Neural cell (in vitro differentiated cells): Measurements from ENCODE around the gene PUM2.

Experiments
- CTCF ChIP-seq: fragments of 450-650 bp; IDR thresholded peaks from 2 replicates; pipeline ENCODE4 v1.5.1; 2014; ENCODE audit warnings: antibody characterized with exemption, mild to moderate bottlenecking, moderate library complexity; ENCODE audit not compliant: poor library complexity, severe bottlenecking
- EP300 ChIP-seq: fragments of 450-650 bp; conservative IDR thresholded peaks from 2 replicates; pipeline ENCODE4 v1.6.1; 2014; ENCODE audit warnings: antibody characterized with exemption, mild to moderate bottlenecking, moderate library complexity; ENCODE audit not compliant: poor library complexity, severe bottlenecking
- EZH2 ChIP-seq: fragments of 200-600, 300-800 bp; shearing (Covaris generic), sonication (generic); IDR thresholded peaks from 2 replicates; pipeline ENCODE4 v1.6.1; 2014; ENCODE audit warnings: antibody characterized with exemption, low read length, borderline replicate concordance, mild to moderate bottlenecking; ENCODE audit not compliant: insufficient read depth, poor library complexity, severe bottlenecking
- MXI1 ChIP-seq: fragments of 450-650 bp; conservative IDR thresholded peaks from 2 replicates; pipeline ENCODE4 v1.6.1; 2014; ENCODE audit warnings: antibody characterized with exemption, mild to moderate bottlenecking; ENCODE audit not compliant: poor library complexity, severe bottlenecking
- POLR2AphosphoS5 ChIP-seq: IDR thresholded peaks from 2 replicates; pipeline ENCODE4 v1.6.1; 2012
- RAD21 ChIP-seq: fragments of 450-650 bp; conservative IDR thresholded peaks from 2 replicates; pipeline ENCODE4 v1.6.1; 2014; ENCODE audit warnings: antibody characterized with exemption, mild to moderate bottlenecking, moderate library complexity
- SMC3 ChIP-seq: fragments of 450-650 bp; conservative IDR thresholded peaks from 2 replicates; pipeline ENCODE4 v1.6.1; 2014; ENCODE audit warnings: antibody characterized with exemption, mild to moderate bottlenecking, moderate library complexity; ENCODE audit not compliant: poor library complexity
- TAF1 ChIP-seq: IDR thresholded peaks from 2 replicates; pipeline ENCODE4 v1.6.1; 2012; ENCODE audit warnings: low read depth
- TF ChIP-seq, protein P1 (sequence below): IDR thresholded peaks from 2 replicates; pipeline ENCODE4 v1.6.1; 2012; ENCODE audit warnings: borderline replicate concordance

DNA sequence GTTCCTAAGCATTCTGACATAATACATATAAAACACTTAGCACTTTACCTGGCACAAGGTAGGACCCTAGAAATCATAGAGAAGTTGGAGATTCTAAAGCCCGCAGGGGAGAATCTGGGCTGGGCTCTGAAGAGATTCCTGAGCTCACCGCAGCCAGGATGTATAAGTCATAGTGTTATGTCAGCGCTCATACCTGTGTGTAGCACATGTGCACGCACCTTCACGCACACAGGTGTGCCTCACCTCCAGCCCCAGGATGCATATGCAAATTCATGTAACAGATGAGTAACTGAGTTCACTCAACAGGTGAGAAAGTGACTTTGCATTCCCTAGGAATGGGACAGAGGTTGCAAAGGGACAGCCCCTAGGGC lies 117.8 kb downstream of the PUM2 start:
- TF ChIP-seq CTCF = no peak
- TF ChIP-seq EZH2 = no peak
- TF ChIP-seq MXI1 = no peak
- no peak for TF ChIP-seq POLR2AphosphoS5
- no peak for TF ChIP-seq SMC3
- no peak for TF ChIP-seq EP300
- TF ChIP-seq, protein P1, sequence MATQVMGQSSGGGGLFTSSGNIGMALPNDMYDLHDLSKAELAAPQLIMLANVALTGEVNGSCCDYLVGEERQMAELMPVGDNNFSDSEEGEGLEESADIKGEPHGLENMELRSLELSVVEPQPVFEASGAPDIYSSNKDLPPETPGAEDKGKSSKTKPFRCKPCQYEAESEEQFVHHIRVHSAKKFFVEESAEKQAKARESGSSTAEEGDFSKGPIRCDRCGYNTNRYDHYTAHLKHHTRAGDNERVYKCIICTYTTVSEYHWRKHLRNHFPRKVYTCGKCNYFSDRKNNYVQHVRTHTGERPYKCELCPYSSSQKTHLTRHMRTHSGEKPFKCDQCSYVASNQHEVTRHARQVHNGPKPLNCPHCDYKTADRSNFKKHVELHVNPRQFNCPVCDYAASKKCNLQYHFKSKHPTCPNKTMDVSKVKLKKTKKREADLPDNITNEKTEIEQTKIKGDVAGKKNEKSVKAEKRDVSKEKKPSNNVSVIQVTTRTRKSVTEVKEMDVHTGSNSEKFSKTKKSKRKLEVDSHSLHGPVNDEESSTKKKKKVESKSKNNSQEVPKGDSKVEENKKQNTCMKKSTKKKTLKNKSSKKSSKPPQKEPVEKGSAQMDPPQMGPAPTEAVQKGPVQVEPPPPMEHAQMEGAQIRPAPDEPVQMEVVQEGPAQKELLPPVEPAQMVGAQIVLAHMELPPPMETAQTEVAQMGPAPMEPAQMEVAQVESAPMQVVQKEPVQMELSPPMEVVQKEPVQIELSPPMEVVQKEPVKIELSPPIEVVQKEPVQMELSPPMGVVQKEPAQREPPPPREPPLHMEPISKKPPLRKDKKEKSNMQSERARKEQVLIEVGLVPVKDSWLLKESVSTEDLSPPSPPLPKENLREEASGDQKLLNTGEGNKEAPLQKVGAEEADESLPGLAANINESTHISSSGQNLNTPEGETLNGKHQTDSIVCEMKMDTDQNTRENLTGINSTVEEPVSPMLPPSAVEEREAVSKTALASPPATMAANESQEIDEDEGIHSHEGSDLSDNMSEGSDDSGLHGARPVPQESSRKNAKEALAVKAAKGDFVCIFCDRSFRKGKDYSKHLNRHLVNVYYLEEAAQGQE = no peak
- TF ChIP-seq RAD21 = no peak
- TF ChIP-seq TAF1 = no peak
